ENCODE data around the gene C19orf44. TPM values are rescaled to one million over a fixed set of nuclear protein-coding genes. Genes with fewer than 3 reads are reported as not detected.
A peak's percentile ranks its signal among the peaks of the same experiment; 100 is the strongest.
"Not testable (repeated sequence)": the region's sequence is repeated elsewhere in the genome, so short reads cannot be mapped to it uniquely, and the experiment has no call there.

Gene C19orf44
- total and polyA plus RNA-seq, 2 experiments from 2014 or later = 2.5 to 5.9 TPM

DNA sequence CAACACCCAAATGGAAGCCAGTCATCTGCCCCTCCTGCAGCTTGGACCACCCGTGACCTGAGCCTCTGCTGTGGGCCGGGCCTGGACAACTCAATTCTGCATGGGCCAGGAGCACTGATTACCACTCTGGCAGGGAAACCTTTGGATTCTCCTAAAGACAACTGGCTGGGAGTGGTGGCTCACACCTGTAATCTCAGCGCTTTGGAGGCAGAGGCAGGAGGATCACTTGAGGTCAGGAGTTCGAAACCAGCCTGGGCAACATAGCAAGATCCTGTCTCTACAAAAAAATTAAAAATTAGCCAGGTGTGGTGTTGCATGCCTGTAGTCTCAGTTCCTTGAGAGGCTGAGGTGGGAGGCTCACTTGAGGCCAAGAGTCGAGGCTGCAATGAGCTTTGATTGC, 31.0 kb upstream of the C19orf44 start:
- Histone ChIP-seq H3K36me3 (ENCODE audit: insufficient read depth) (no peaks in the 10 kb centered on the region), H3K27me3 (ENCODE audit: insufficient read depth) (no peaks in the 10 kb centered on the region), H3K4me3 (no peak overlapping the region), H2AFZ (no peak overlapping the region), H4K20me1 (replicated peaks; ENCODE audit: insufficient read depth) (peaks cover 56% of the 10 kb centered on the region), H3K79me2 (replicated peaks; ENCODE audit: insufficient read depth) (peaks cover 100% of the 10 kb centered on the region), H3K9me2 (ENCODE audit: insufficient read depth) (no peaks in the 10 kb centered on the region), H3F3A (replicated peaks; ENCODE audit: low read depth) (no peaks in the 10 kb centered on the region), H3K4me1 (ENCODE audit: insufficient read depth) (peaks cover 6% of the 10 kb centered on the region), H3K4me2 (no peak overlapping the region), H3K27ac (ENCODE audit: low read depth) (no peak overlapping the region)
- TF ChIP-seq, protein P1, sequence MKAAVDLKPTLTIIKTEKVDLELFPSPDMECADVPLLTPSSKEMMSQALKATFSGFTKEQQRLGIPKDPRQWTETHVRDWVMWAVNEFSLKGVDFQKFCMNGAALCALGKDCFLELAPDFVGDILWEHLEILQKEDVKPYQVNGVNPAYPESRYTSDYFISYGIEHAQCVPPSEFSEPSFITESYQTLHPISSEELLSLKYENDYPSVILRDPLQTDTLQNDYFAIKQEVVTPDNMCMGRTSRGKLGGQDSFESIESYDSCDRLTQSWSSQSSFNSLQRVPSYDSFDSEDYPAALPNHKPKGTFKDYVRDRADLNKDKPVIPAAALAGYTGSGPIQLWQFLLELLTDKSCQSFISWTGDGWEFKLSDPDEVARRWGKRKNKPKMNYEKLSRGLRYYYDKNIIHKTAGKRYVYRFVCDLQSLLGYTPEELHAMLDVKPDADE (IDR thresholded peaks at IDR 0.05) = no peak
- no peak for TF ChIP-seq NANOG (IDR thresholded peaks at IDR 0.05; ENCODE audit: borderline replicate concordance)
- no peak for TF ChIP-seq JUNB (IDR thresholded peaks at IDR 0.05; ENCODE audit: unreplicated experiment)
- no peak for TF ChIP-seq POLR2AphosphoS5 (IDR thresholded peaks at IDR 0.05; ENCODE audit: low read depth)
- TF ChIP-seq ZNF114 (CRISPR knock-in tag; IDR thresholded peaks at IDR 0.05) = no peak
- TF ChIP-seq STAT1 (IDR thresholded peaks at IDR 0.05; ENCODE audit: unreplicated experiment) = no peak
- no peak for TF ChIP-seq EZH2 (IDR thresholded peaks at IDR 0.05; ENCODE audit: low read depth, unreplicated experiment)
- H3K27me3 Mint-ChIP-seq (ENCODE audit: insufficient read depth, low read depth, poor library complexity) = peaks cover 12% of the 10 kb centered on the region
- no peak overlapping the region for H3K4me3 Mint-ChIP-seq
- H3K9me3 Mint-ChIP-seq = no peaks in the 10 kb centered on the region
- ATAC-seq = no peak
- no peak overlapping the region for H3K27ac Mint-ChIP-seq
- peaks cover 4% of the 10 kb centered on the region; the same call in 2 of the 3 replicates for H3K36me3 Mint-ChIP-seq (ENCODE audit: low read depth)
- H3K4me1 Mint-ChIP-seq = peaks cover 36% of the 10 kb centered on the region
- no peak for DNase-seq (ENCODE audit: low spot score)

DNA sequence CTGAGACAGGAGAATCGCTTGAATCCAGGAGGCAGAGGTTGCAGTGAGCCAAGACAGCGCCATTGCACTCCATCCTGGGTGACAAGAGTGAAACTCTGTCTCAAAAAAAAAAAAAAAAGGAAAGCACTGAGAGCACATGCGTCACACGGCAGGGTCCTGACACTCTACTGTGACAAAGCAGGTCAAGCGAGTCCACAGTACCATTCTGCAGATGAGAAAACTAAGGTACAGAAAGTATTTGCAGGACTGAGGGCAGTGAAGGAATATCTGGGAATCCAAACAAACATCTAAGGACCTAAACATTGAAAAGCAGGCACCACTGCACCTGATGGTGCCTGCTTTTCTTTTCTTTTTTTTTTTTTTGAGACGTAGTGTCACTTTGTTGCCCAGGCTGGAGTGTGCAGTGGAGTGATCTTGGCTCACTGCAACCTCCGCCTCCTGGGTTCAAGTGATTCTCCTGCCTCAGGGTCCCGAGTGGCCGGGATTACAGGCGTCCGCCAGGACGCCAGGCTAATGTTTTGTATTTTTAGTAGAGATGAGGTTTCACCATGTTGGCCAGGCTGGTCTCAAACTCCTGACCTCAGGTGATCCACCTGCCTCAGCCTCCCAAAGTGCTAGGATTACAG, 29.3 kb upstream of the C19orf44 start:
- H3K27ac Mint-ChIP-seq; H3K9me2 ChIP-seq (ENCODE audit: insufficient read depth); H3K36me3 Mint-ChIP-seq (ENCODE audit: low read depth); H3F3A ChIP-seq (replicated peaks; ENCODE audit: low read depth); H2AFZ ChIP-seq; H3K4me3 ChIP-seq; H3K27ac ChIP-seq (ENCODE audit: low read depth); H3K4me3 Mint-ChIP-seq; H3K27me3 ChIP-seq (ENCODE audit: insufficient read depth); ATAC-seq; H3K9me3 Mint-ChIP-seq; H3K4me2 ChIP-seq; H3K36me3 ChIP-seq (ENCODE audit: insufficient read depth); DNase-seq (ENCODE audit: low spot score): not testable (repeated sequence)
- Mint-ChIP-seq H3K27me3 (ENCODE audit: insufficient read depth, low read depth, poor library complexity) (peaks cover 16% of the 10 kb centered on the region), H3K4me1 (peaks cover 43% of the 10 kb centered on the region)
- H3K4me1 ChIP-seq (ENCODE audit: insufficient read depth) = peaks cover 13% of the 10 kb centered on the region
- H4K20me1 ChIP-seq (replicated peaks; ENCODE audit: insufficient read depth) = peaks cover 51% of the 10 kb centered on the region
- H3K79me2 ChIP-seq (replicated peaks; ENCODE audit: insufficient read depth) = peaks cover 94% of the 10 kb centered on the region

DNA sequence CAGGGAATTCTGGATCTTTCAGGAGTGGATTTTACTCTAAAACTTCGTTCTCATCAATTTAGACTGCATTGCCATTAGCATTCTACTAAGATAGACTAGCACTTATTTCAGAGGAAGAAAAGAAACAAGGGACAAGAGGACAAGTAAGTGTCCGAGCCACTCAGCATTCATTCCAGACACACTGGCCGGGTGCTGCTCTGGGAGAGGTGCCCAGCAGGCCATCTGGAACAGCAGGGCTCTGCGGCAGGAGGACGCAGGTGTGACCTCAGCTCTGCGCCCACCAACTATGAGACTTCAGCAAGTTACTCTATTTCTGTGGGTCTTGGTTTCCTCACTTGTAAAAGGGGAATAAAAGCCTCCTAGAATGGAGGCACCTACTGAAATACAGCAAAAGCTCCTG, 28.6 kb upstream of the C19orf44 start:
- Mint-ChIP-seq H3K4me1 (peaks cover 43% of the 10 kb centered on the region), H3K27me3 (ENCODE audit: insufficient read depth, low read depth, poor library complexity) (peaks cover 16% of the 10 kb centered on the region), H3K9me3 (no peaks in the 10 kb centered on the region), H3K4me3 (no peak overlapping the region), H3K27ac (peak overlapping the region; percentile 15), H3K36me3 (ENCODE audit: low read depth) (peaks cover 4% of the 10 kb centered on the region; the same call in 2 of the 3 replicates)
- no peak for ATAC-seq
- Histone ChIP-seq H3K79me2 (replicated peaks; ENCODE audit: insufficient read depth) (peaks cover 87% of the 10 kb centered on the region), H3K27me3 (ENCODE audit: insufficient read depth) (no peaks in the 10 kb centered on the region), H3K4me2 (no peak overlapping the region), H3K4me1 (ENCODE audit: insufficient read depth) (peaks cover 16% of the 10 kb centered on the region), H3K36me3 (ENCODE audit: insufficient read depth) (no peaks in the 10 kb centered on the region), H2AFZ (no peak overlapping the region), H4K20me1 (replicated peaks; ENCODE audit: insufficient read depth) (peaks cover 45% of the 10 kb centered on the region), H3K9me2 (ENCODE audit: insufficient read depth) (no peaks in the 10 kb centered on the region), H3F3A (replicated peaks; ENCODE audit: low read depth) (no peaks in the 10 kb centered on the region), H3K27ac (ENCODE audit: low read depth) (peak overlapping the region; percentile 69; the same call in 1 of the 2 replicates), H3K4me3 (no peak overlapping the region)
- no peak for DNase-seq (ENCODE audit: low spot score)
- no peak for TF ChIP-seq NANOG (IDR thresholded peaks at IDR 0.05; ENCODE audit: borderline replicate concordance)
- no peak for TF ChIP-seq ZNF114 (CRISPR knock-in tag; IDR thresholded peaks at IDR 0.05)
- TF ChIP-seq CREB1 (CRISPR knock-in tag; IDR thresholded peaks at IDR 0.05; ENCODE audit: low read depth) = no peak
- no peak for TF ChIP-seq POLR2AphosphoS5 (IDR thresholded peaks at IDR 0.05; ENCODE audit: low read depth)
- TF ChIP-seq, protein P1 (IDR thresholded peaks at IDR 0.05) = no peak
- no peak for TF ChIP-seq ZNF331 (CRISPR knock-in tag; IDR thresholded peaks at IDR 0.05; ENCODE audit: low read depth)
- TF ChIP-seq EZH2phosphoT487 (IDR thresholded peaks at IDR 0.05; ENCODE audit: unreplicated experiment) = no peak
- no peak for TF ChIP-seq STAT1 (IDR thresholded peaks at IDR 0.05; ENCODE audit: unreplicated experiment)
